ENCODE results near the gene DNAJB12.

DNA sequence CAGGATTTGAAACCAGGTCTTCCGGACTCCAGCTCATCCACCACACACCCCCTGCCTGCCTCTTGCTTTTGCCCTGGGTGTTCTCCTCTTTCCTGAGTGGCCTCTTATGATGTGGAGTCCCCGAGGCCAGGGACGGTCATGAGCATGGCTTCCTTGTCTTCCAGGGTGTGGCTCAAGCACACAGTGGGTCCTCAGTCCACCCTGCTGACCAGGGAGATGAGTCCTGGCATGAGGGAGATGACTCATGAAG lies 32.8 kb downstream of the DNAJB12 start:
- TF ChIP-seq, protein P1, sequence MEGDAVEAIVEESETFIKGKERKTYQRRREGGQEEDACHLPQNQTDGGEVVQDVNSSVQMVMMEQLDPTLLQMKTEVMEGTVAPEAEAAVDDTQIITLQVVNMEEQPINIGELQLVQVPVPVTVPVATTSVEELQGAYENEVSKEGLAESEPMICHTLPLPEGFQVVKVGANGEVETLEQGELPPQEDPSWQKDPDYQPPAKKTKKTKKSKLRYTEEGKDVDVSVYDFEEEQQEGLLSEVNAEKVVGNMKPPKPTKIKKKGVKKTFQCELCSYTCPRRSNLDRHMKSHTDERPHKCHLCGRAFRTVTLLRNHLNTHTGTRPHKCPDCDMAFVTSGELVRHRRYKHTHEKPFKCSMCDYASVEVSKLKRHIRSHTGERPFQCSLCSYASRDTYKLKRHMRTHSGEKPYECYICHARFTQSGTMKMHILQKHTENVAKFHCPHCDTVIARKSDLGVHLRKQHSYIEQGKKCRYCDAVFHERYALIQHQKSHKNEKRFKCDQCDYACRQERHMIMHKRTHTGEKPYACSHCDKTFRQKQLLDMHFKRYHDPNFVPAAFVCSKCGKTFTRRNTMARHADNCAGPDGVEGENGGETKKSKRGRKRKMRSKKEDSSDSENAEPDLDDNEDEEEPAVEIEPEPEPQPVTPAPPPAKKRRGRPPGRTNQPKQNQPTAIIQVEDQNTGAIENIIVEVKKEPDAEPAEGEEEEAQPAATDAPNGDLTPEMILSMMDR (IDR thresholded peaks at IDR 0.05 in 8 of 11, conservative IDR thresholded peaks at IDR 0.05 in 3 of 11) = no peak
- no peak for TF ChIP-seq POLR2A (IDR thresholded peaks at IDR 0.05)
